Measurements from ENCODE around the gene GAD1.

- TF ChIP-seq POLR2AphosphoS5 (IDR thresholded peaks at IDR 0.05; ENCODE audit: borderline replicate concordance, low read depth, low read length) (no peak), EZH2 (IDR thresholded peaks at IDR 0.05) (no peak)
Observed at GRCh38 chr2:170892391-170892951, 75.8 kb downstream of the GAD1 start.
